Measurements from ENCODE around the gene RELN.
"Not testable (repeated sequence)": the region's sequence is repeated elsewhere in the genome, so short reads cannot be mapped to it uniquely, and the experiment has no call there.

The RELN gene

GRCh38 chr7:103940382-103941268, 48.8 kb downstream of the RELN start:
- DNase-seq (ENCODE audit: low read depth): no peak

GRCh38 chr7:103937680-103938079, 51.8 kb downstream of the RELN start:
- no peak for DNase-seq (ENCODE audit: low read depth)

GRCh38 chr7:103936558-103936957, 52.9 kb downstream of the RELN start:
- no peak for DNase-seq (ENCODE audit: low read depth)

GRCh38 chr7:103934508-103934907, 55.0 kb downstream of the RELN start:
- DNase-seq (ENCODE audit: low read depth): no peak

GRCh38 chr7:103932389-103932788, 57.1 kb downstream of the RELN start:
- no peak for DNase-seq (ENCODE audit: low read depth)

- no peak for DNase-seq (ENCODE audit: low read depth)
Measured at GRCh38 chr7:103929901-103930311, 59.6 kb downstream of the RELN start.

GRCh38 chr7:103928581-103928980, 60.9 kb downstream of the RELN start:
- DNase-seq (ENCODE audit: low read depth): no peak

GRCh38 chr7:103924184-103924583, 65.3 kb downstream of the RELN start:
- DNase-seq (ENCODE audit: low read depth): no peak

- DNase-seq (ENCODE audit: low read depth): no peak
Measured at GRCh38 chr7:103922407-103922806, 67.1 kb downstream of the RELN start.

- DNase-seq (ENCODE audit: low read depth): no peak
Measured at GRCh38 chr7:103921692-103922091, 67.8 kb downstream of the RELN start.

- DNase-seq (ENCODE audit: low read depth): no peak
Measured at GRCh38 chr7:103919272-103919868, 70.1 kb downstream of the RELN start.

GRCh38 chr7:103918631-103919271, 70.7 kb downstream of the RELN start:
- no peak for DNase-seq (ENCODE audit: low read depth)

GRCh38 chr7:103915680-103916357, 73.6 kb downstream of the RELN start:
- no peak for DNase-seq (ENCODE audit: low read depth)

GRCh38 chr7:103914147-103914899, 75.1 kb downstream of the RELN start:
- no peak for DNase-seq (ENCODE audit: low read depth)

- DNase-seq (ENCODE audit: low read depth): no peak
Measured at GRCh38 chr7:103912891-103913605, 76.4 kb downstream of the RELN start.

- not testable (repeated sequence) for DNase-seq (ENCODE audit: low read depth)
Measured at GRCh38 chr7:103911015-103911414, 78.4 kb downstream of the RELN start.

- DNase-seq (ENCODE audit: low read depth): no peak
Measured at GRCh38 chr7:103905997-103906396, 83.5 kb downstream of the RELN start.

GRCh38 chr7:103902917-103903316, 86.5 kb downstream of the RELN start:
- DNase-seq (ENCODE audit: low read depth): no peak

GRCh38 chr7:103896826-103897225, 92.6 kb downstream of the RELN start:
- not testable (repeated sequence) for DNase-seq (ENCODE audit: low read depth)

GRCh38 chr7:103894656-103895596, 94.5 kb downstream of the RELN start:
- no peak for DNase-seq (ENCODE audit: low read depth)
